Measurements from ENCODE around the gene LMO7. TPM values are rescaled to one million over a fixed set of nuclear protein-coding genes. Genes with fewer than 3 reads are reported as not detected.

Gene LMO7
- total and polyA plus RNA-seq, 2 of the 8 experiments (the other 6 are each of a cell fraction or from before 2014, with no cell fraction given) = 8.1 to 28.3 TPM

DNA sequence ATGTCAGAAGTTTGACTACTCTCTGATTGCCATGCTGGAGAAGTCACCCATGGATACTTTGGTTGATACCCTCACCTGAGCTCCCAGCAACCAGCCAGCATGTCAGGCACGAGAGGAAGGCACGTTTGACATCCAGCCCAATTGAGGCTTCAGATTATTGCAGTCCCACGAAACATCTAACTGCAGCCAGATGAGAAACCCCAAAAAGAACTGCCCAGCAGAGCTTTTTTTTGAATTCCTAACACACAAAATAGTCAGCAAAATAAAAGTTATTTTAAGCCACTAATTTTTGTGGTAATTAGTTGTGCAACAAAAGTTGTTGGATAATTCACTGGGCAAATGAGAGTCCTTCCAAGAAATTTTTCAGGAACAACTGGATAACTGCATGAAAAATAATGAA is 259.0 kb downstream of the LMO7 start:
- H4K8ac ChIP-seq (ENCODE audit: extremely low read depth, insufficient read depth, low read length) = no peak overlapping the region
- H3K56ac ChIP-seq (replicated peaks; ENCODE audit: insufficient read length, low read depth, low read length) = no peak overlapping the region
- H4K5ac ChIP-seq (ENCODE audit: insufficient read length, low read depth, low read length) = no peak overlapping the region
- H4K20me1 ChIP-seq (replicated peaks in 1 of 2; ENCODE audit: control insufficient read depth in 1 of 2, insufficient read depth in 2 of 2, low read length in 2 of 2) = no peaks in the 10 kb centered on the region
- no peak overlapping the region for H3K23ac ChIP-seq (ENCODE audit: insufficient read length)
- DNase-seq (ENCODE audit: low read depth in 1 of 2, low spot score in 2 of 2) (no peak), FAIRE-seq (no peak)
- no peak overlapping the region for H2BK12ac ChIP-seq (ENCODE audit: low read depth, low read length)
- no peak overlapping the region for H2BK120ac ChIP-seq (replicated peaks; ENCODE audit: low read depth, low read length)
- H2BK15ac ChIP-seq (ENCODE audit: low read length) = no peak overlapping the region
- no peak overlapping the region for H3K18ac ChIP-seq (ENCODE audit: extremely low read depth, low read length)
- no peak for TF ChIP-seq FOSL1 (IDR thresholded peaks at IDR 0.05; ENCODE audit: insufficient read depth, low read depth, low read length)
- TF ChIP-seq, protein P1, sequence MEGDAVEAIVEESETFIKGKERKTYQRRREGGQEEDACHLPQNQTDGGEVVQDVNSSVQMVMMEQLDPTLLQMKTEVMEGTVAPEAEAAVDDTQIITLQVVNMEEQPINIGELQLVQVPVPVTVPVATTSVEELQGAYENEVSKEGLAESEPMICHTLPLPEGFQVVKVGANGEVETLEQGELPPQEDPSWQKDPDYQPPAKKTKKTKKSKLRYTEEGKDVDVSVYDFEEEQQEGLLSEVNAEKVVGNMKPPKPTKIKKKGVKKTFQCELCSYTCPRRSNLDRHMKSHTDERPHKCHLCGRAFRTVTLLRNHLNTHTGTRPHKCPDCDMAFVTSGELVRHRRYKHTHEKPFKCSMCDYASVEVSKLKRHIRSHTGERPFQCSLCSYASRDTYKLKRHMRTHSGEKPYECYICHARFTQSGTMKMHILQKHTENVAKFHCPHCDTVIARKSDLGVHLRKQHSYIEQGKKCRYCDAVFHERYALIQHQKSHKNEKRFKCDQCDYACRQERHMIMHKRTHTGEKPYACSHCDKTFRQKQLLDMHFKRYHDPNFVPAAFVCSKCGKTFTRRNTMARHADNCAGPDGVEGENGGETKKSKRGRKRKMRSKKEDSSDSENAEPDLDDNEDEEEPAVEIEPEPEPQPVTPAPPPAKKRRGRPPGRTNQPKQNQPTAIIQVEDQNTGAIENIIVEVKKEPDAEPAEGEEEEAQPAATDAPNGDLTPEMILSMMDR (IDR thresholded peaks at IDR 0.05; ENCODE audit: control extremely low read depth in 1 of 3, insufficient read depth in 1 of 3, low read depth in 1 of 3, low read length in 3 of 3) = no peak
- TF ChIP-seq CTBP2 (IDR thresholded peaks at IDR 0.05; ENCODE audit: borderline replicate concordance, insufficient read depth, insufficient read length, low read length) = no peak
- no peak for TF ChIP-seq JUN (IDR thresholded peaks at IDR 0.05; ENCODE audit: low read depth, low read length)
- no peak overlapping the region for H3K9ac ChIP-seq (replicated peaks in 1 of 4; ENCODE audit: extremely low read depth in 1 of 4, low read depth in 3 of 4, low read length in 3 of 4)
- H3K36me3 ChIP-seq (ENCODE audit: control insufficient read depth in 2 of 4, insufficient read depth in 4 of 4, low read length in 3 of 4) = no peaks in the 10 kb centered on the region
- no peak overlapping the region for H3K14ac ChIP-seq (ENCODE audit: insufficient read length)
- no peak overlapping the region for H3K4ac ChIP-seq (replicated peaks; ENCODE audit: insufficient read length, low read depth, low read length)
- H3K4me1 ChIP-seq (replicated peaks in 1 of 4; ENCODE audit: control insufficient read depth in 3 of 4, insufficient read depth in 4 of 4, low read length in 3 of 4) = peaks cover 0 to 4% (median 3%) of the 10 kb centered on the region in 4 experiments; a peak in 3 of 7 replicates
- no peak overlapping the region for H3K4me3 ChIP-seq (ENCODE audit: extremely low read depth in 1 of 4, insufficient read depth in 2 of 4, low read depth in 3 of 4, low read length in 4 of 4)
- POLR2A ChIA-PET (ENCODE audit: partially characterized antibody) = no interaction called here
- H3K79me1 ChIP-seq (ENCODE audit: low read depth, low read length) = no peaks in the 10 kb centered on the region
- H3K23me2 ChIP-seq (ENCODE audit: low read depth, low read length) = no peaks in the 10 kb centered on the region
- 77% methylated on average over 3 of the region's 3 CpGs; no CpG with 5 or more reads in 1 of the 2 experiments for WGBS, 2 experiments (ENCODE audit: extremely low coverage in 1 of 2, insufficient coverage in 1 of 2, insufficient read length in 1 of 2, insufficient replicate concordance in 2 of 2, low coverage in 1 of 2, low lambda C conversion rate in 2 of 2, missing lambda C conversion rate in 1 of 2)
- H2AFZ ChIP-seq (ENCODE audit: low read length) = no peak overlapping the region
- H3K79me2 ChIP-seq (ENCODE audit: control insufficient read depth in 1 of 2, insufficient read depth in 2 of 2, low read length in 2 of 2) = no peaks in the 10 kb centered on the region
- no peak overlapping the region for H2BK5ac ChIP-seq (ENCODE audit: low read depth, low read length)
- CTCF ChIA-PET (ENCODE audit: partially characterized antibody) = interaction anchor here (2.0 to 8.5 kb wide), 3 partner anchors 11 to 26 kb away, joined by 8 to 47 read pairs (median 30); no protein-coding TSS in a partner anchor
- H3K27ac ChIP-seq (ENCODE audit: low read depth, low read length) = no peak overlapping the region
- H2AK5ac ChIP-seq (ENCODE audit: low read depth, low read length) = no peak overlapping the region
- H4K91ac ChIP-seq (replicated peaks; ENCODE audit: insufficient read length, low read length) = no peak overlapping the region
- H3K4me2 ChIP-seq (ENCODE audit: insufficient read depth in 1 of 2, low read depth in 2 of 2, low read length in 2 of 2) = no peak overlapping the region
- H3K27me3 ChIP-seq (replicated peaks in 1 of 4; ENCODE audit: control insufficient read depth in 3 of 4, extremely low read depth in 1 of 4, insufficient read depth in 3 of 4, low read length in 3 of 4) = no peaks in the 10 kb centered on the region
- H3K9me3 ChIP-seq (ENCODE audit: insufficient read depth in 2 of 2, low read depth in 1 of 2, low read length in 1 of 2) = no peaks in the 10 kb centered on the region
- no peak overlapping the region for H2BK20ac ChIP-seq (ENCODE audit: low read length)
